Loucy (cell line): ENCODE data around the gene NGFR.

Experiments used
- H2AFZ ChIP-seq: fragments of 200-600 bp; sonication (generic); 2 replicates; pipeline ENCODE4 v1.6.0; 2016; ENCODE audit warnings: antibody characterized with exemption, mild to moderate bottlenecking, low read length, moderate library complexity
- H3F3A ChIP-seq: fragments of 200-600 bp; 2 replicates; pipeline ENCODE4 v1.6.0; 2016; ENCODE audit warnings: antibody characterized with exemption, low read depth, mild to moderate bottlenecking
- H3K27me3 ChIP-seq: fragments of 200-600 bp; sonication (generic); 2 replicates; pipeline ENCODE4 v1.6.1; 2014; ENCODE audit warnings: low read length, mild to moderate bottlenecking; ENCODE audit not compliant: insufficient read depth, poor library complexity, severe bottlenecking
- H3K36me3 ChIP-seq: fragments of 200-600 bp; sonication (generic); 2 replicates; pipeline ENCODE4 v1.6.1; 2016; ENCODE audit warnings: low read length; ENCODE audit not compliant: insufficient read depth
- H3K4me1 ChIP-seq: fragments of 200-600 bp; sonication (generic); 2 replicates; pipeline ENCODE4 v1.5.1; 2014; ENCODE audit warnings: low read length, mild to moderate bottlenecking; ENCODE audit not compliant: insufficient read depth, poor library complexity, severe bottlenecking
- H3K4me2 ChIP-seq: fragments of 200-600 bp; sonication (generic); 2 replicates; pipeline ENCODE4 v1.6.0; 2014; ENCODE audit warnings: antibody characterized with exemption, low read length, low read depth, mild to moderate bottlenecking; ENCODE audit not compliant: poor library complexity, severe bottlenecking
- H3K4me3 ChIP-seq: fragments of 200-600 bp; sonication (generic); 2 replicates; pipeline ENCODE4 v1.5.1; 2014; ENCODE audit warnings: low read length, mild to moderate bottlenecking, mixed read lengths; ENCODE audit not compliant: poor library complexity, severe bottlenecking
- H3K79me2 ChIP-seq: fragments of 200-600 bp; sonication (generic); 2 replicates; pipeline ENCODE4 v1.6.1; 2014; ENCODE audit warnings: low read length; ENCODE audit not compliant: insufficient read depth
- H3K9ac ChIP-seq: fragments of 200-600 bp; sonication (generic); 2 replicates; pipeline ENCODE4 v1.6.0; 2014; ENCODE audit warnings: mild to moderate bottlenecking, low read depth, low read length, moderate library complexity; ENCODE audit not compliant: poor library complexity, severe bottlenecking
- H3K9me2 ChIP-seq: fragments of 200-600 bp; sonication (generic); replicated peaks from 2 replicates; pipeline ENCODE4 v1.6.1; 2016; ENCODE audit warnings: low read depth, low read length, mixed read lengths
- H3K9me3 ChIP-seq: fragments of 200-600 bp; sonication (generic); 2 replicates; pipeline ENCODE4 v1.6.1; 2014; ENCODE audit warnings: mild to moderate bottlenecking, antibody characterized with exemption, low read length, low read depth; ENCODE audit not compliant: insufficient read depth
- H4K20me1 ChIP-seq: fragments of 200-600 bp; sonication (generic); 2 replicates; pipeline ENCODE4 v1.6.0; 2014; ENCODE audit warnings: antibody characterized with exemption, low read length, mild to moderate bottlenecking; ENCODE audit not compliant: insufficient read depth, poor library complexity, severe bottlenecking
- CTCF ChIP-seq: fragments of 200-600 bp; sonication (generic); conservative IDR thresholded peaks from 2 replicates; pipeline ENCODE4 v1.5.1; 2014; ENCODE audit warnings: mild to moderate bottlenecking, antibody characterized with exemption, low read length
- EZH2phosphoT487 ChIP-seq: fragments of 200-600 bp; IDR thresholded peaks from 2 replicates; pipeline ENCODE4 v1.6.1; 2018; ENCODE audit warnings: antibody characterized with exemption, mild to moderate bottlenecking, moderate library complexity, borderline replicate concordance

Gene NGFR

GRCh38 chr17:49469831-49470810 is 25.0 kb upstream of the NGFR start:
- H3K4me1 ChIP-seq: peaks cover 11% of the 10 kb centered on the region
- no peaks in the 10 kb centered on the region for H3K9me3 ChIP-seq
- H3K79me2 ChIP-seq: no peaks in the 10 kb centered on the region
- H2AFZ ChIP-seq: no peak overlapping the region
- no peaks in the 10 kb centered on the region for H3K27me3 ChIP-seq
- H3K4me2 ChIP-seq: no peak overlapping the region
- no peaks in the 10 kb centered on the region for H4K20me1 ChIP-seq
- H3F3A ChIP-seq: no peaks in the 10 kb centered on the region
- H3K4me3 ChIP-seq: no peak overlapping the region
- H3K9me2 ChIP-seq: no peaks in the 10 kb centered on the region
- no peak overlapping the region for H3K9ac ChIP-seq
- no peaks in the 10 kb centered on the region for H3K36me3 ChIP-seq
- TF ChIP-seq EZH2phosphoT487 (no peak), CTCF (no peak)

GRCh38 chr17:49471089-49471683 is 23.9 kb upstream of the NGFR start:
- Histone ChIP-seq H3K4me2 (no peak overlapping the region), H3K9me2 (no peaks in the 10 kb centered on the region), H3K36me3 (no peaks in the 10 kb centered on the region), H3K27me3 (no peaks in the 10 kb centered on the region), H2AFZ (no peak overlapping the region), H3K4me3 (no peak overlapping the region), H4K20me1 (no peaks in the 10 kb centered on the region), H3K9me3 (no peaks in the 10 kb centered on the region), H3K9ac (no peak overlapping the region), H3K4me1 (peaks cover 11% of the 10 kb centered on the region), H3F3A (no peaks in the 10 kb centered on the region), H3K79me2 (no peaks in the 10 kb centered on the region)
- TF ChIP-seq CTCF (no peak), EZH2phosphoT487 (no peak)

GRCh38 chr17:49471769-49472168 is 23.3 kb upstream of the NGFR start:
- Histone ChIP-seq H2AFZ (no peak overlapping the region), H3K27me3 (no peaks in the 10 kb centered on the region), H3F3A (no peaks in the 10 kb centered on the region), H3K4me2 (no peak overlapping the region), H3K4me3 (no peak overlapping the region), H3K9me3 (no peaks in the 10 kb centered on the region), H4K20me1 (no peaks in the 10 kb centered on the region), H3K9ac (no peak overlapping the region), H3K9me2 (no peaks in the 10 kb centered on the region), H3K4me1 (peaks cover 11% of the 10 kb centered on the region), H3K36me3 (no peaks in the 10 kb centered on the region), H3K79me2 (no peaks in the 10 kb centered on the region)
- TF ChIP-seq CTCF (no peak), EZH2phosphoT487 (no peak)
